Renal cortex interstitium (tissue), 15 donors: ENCODE measurements around the gene KLHL35. TPM values are rescaled to one million over a fixed set of nuclear protein-coding genes. Genes with fewer than 3 reads are reported as not detected.

Experiments
- DNase-seq, 11 donors: peaks; one replicate each; pipeline ENCODE4 v3.0.0-alpha.2; 2013; ENCODE audit warnings: low read depth in 9 of 11, low spot score in 4 of 11; ENCODE audit errors: extremely low read depth in 1 of 11
- long read RNA-seq, 16 experiments: transcript quantifications; one replicate each; lab custom pipeline, GENCODE V29; 2026
- polyA plus RNA-seq, 3 donors: library from polyadenylated mRNA; unstranded; fragments of 120-200 nt; gene quantifications; one replicate each; pipeline ENCODE4 v1.2.1, GENCODE V29; 2013; ENCODE audit not compliant: insufficient read length in 3 of 3

Gene KLHL35, protein sequence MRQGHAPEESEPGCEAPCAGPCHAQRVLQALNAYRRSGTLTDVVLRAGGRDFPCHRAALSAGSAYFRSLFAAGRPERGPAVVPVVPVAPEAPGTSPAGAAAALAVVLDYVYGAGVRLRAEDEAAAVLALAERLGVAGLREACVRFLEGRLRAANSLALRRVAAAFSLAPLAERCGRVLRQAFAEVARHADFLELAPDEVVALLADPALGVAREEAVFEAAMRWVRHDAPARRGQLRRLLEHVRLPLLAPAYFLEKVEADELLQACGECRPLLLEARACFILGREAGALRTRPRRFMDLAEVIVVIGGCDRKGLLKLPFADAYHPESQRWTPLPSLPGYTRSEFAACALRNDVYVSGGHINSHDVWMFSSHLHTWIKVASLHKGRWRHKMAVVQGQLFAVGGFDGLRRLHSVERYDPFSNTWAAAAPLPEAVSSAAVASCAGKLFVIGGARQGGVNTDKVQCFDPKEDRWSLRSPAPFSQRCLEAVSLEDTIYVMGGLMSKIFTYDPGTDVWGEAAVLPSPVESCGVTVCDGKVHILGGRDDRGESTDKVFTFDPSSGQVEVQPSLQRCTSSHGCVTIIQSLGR
- polyA plus RNA-seq = under 1 TPM; 0.46 to 0.68 (median 0.47) TPM
- long read RNA-seq, donor 1 = 0 reads
- long read RNA-seq, donor 2 = 0 reads
- long read RNA-seq, donor 3, partial matches to known transcripts = 0 of 1 reads
- long read RNA-seq, donor 3, other reads (novel, unspliced or antisense) = 0 of 1 reads
- long read RNA-seq, donor 4 = 0 reads
- long read RNA-seq, donor 5 = 0 reads
- long read RNA-seq, donor 6 = 0 reads
- long read RNA-seq, donor 7, partial matches to known transcripts = 0 of 1 reads
- long read RNA-seq, donor 7, other reads (novel, unspliced or antisense) = 0 of 1 reads
- long read RNA-seq, donor 8, partial matches to known transcripts = 0 of 1 reads
- long read RNA-seq, donor 8, other reads (novel, unspliced or antisense) = 0 of 1 reads
- long read RNA-seq, donor 9 = 0 reads
- long read RNA-seq, donor 10, partial matches to known transcripts = 0 of 1 reads
- long read RNA-seq, donor 10, other reads (novel, unspliced or antisense) = 0 of 1 reads
- long read RNA-seq, donor 11 = 0 reads
- long read RNA-seq, donor 12, partial matches to known transcripts = 0 of 1 reads
- long read RNA-seq, donor 12, other reads (novel, unspliced or antisense) = 0 of 1 reads
- long read RNA-seq, donor 13 = 0 reads
- long read RNA-seq, donor 14 = 0 reads
- long read RNA-seq, donor 15 = 0 reads
- long read RNA-seq, donor 16 = 0 reads

DNA sequence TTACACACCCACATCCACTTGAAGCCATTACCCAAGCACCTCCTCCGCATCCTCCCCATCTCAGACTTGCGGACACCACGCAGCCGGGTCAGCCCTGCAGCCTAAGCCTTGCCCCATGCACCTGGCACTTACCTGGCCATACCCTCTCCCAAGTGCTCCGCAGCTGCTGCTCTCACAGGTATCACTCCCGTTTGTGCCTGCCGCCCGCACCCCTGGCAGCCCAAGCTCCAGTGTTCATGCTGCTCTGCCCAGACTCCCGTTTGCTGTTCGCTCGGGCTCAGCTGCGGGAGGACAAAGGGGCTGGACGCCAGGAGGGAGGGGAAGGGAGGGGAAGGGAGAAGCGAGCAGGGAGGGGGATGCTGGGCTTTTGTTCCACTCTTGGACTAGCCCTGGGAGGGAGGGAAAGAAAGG is at the start of gene KLHL35:
KLHL35 (minus strand) TSS at position 293 of the 411 bp plus-strand sequence. CDS start 2,574 bp downstream, outside the sequence.
- no peak for DNase-seq

DNA sequence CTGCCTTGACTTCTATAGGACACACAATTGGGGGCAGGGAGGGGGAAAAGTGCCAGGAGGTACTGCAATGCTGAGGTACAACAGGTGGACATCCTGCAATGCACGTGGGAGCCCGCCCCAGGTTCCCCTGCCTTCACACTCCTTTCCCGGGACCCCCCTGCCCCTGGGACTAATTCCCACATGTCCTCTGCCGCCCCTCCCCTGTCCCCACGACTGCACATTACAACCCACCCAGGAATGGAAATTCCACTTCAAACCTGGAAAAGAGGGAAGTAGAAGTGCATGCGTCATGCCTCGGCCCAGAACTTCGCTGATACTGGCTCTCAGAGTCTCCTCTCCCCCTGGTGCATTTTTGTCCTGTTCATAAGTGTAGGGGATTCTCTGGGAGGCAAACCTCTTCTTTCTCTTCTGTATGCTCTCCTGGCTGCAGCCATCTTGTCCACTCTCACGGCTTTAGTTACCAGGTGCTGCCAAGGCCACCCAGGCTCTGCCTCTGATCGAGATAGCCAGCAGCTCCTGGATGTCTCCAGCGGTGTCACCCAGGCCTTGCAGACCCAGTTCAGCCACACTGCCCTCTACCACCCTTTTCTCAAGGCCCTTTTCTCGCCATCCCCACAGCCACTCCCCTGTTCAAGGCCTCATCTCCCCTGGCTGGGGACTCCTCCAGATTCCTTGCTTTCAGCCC is 49.1 kb upstream of the KLHL35 start:
- no peak for DNase-seq

DNA sequence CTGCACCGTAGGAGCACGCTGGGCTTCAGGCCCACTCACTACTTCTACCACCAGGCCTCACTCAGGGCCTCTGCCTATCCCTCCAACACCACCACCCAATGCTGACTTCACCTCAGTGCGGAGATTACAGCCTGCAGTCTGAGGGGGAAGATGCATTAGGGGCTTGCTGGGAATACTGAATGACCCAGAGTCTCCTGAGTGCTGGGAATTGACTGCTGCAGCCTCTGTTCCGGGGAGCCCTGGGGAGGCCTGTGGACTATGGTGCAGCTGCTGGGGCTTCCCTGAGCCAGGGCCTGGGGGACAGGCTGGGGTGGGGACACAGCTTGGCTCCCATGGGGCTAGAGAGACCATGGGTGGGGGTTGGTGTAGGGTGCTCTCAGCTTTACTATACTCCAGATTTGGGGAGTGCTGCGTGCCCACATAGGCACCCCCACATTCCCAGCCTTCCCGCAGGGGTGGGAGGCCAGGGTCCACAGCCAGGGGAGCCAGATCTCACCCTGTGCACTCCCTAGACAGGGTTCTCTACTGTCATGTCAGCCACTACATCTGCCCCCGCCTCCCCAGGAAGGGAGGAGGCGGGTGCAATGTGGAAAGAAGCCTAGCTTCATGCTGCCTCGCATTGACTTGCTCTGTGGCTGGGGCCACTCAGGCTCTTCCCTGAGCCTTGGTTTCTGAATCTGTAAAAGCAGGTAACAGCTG is 48.4 kb upstream of the KLHL35 start:
- no peak for DNase-seq

DNA sequence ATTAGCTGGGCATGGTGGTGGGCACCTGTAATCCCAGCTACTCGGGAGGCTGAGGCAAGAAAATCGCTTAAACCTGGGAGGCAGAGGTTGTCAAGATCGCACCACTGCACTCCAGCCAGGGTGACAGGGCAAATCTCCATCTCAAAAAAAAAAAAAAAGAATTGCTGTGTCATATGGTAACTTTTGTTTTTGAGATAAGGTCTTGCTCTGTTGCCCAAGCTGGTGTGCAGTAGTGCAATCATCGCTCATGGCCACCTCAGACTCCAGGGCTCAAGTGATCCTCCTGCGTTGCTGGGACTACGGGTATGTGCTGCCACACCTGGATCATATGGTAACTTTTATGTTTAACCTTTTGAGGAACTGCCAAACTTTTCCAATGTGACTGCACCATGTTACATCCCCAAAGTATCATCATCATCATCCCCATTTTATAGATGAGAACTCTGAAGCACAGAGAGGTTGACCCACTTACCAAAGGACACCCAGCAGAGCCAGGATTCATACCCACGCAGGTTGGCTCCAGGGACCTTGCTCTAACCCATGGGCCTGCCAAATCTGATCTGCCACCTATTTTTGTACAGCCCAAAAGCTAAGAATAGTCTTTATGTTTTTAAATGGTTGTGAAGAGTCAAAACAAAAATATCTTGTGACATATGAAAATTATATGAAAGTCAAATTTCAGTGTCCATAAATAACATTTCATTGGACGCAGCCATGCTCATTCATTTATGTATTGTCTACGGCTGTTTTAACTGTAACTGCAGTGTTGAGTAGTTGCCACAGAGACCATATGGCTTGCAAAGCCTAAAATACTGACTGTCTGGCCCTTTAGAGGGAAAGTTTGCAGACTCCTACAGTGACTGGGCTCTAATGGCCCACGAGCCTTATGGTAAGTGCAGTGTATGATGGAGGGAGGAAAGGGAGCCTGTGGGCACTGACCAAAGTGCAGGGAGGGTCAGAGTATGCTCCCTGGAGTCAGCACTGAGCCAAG is 47.5 kb upstream of the KLHL35 start:
- DNase-seq = no peak

DNA sequence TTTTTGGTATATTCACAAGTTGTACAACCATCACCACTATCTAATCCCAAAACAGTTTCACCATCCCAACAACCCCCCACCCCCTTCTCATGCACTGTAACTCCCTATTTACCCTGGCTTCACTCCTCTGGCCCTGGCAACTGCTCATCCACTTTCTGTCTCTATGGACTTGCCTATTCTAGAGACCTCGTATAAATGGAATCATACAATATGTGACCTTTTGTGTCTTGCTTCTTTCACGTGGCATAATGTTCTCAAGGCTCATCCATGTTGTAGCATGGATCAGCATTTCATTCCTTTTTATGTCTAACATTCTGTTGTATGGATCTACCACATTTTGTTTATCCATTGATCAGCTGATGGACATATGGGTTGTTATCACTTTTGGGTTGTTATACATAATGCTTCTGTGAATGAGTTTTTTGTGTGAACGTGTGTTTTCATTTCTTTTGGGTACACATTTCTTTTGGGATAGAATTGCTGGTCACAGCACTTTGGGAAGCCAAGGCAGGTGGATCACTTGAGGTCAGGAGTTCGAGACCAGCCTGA is 46.7 kb upstream of the KLHL35 start:
- DNase-seq = no peak

DNA sequence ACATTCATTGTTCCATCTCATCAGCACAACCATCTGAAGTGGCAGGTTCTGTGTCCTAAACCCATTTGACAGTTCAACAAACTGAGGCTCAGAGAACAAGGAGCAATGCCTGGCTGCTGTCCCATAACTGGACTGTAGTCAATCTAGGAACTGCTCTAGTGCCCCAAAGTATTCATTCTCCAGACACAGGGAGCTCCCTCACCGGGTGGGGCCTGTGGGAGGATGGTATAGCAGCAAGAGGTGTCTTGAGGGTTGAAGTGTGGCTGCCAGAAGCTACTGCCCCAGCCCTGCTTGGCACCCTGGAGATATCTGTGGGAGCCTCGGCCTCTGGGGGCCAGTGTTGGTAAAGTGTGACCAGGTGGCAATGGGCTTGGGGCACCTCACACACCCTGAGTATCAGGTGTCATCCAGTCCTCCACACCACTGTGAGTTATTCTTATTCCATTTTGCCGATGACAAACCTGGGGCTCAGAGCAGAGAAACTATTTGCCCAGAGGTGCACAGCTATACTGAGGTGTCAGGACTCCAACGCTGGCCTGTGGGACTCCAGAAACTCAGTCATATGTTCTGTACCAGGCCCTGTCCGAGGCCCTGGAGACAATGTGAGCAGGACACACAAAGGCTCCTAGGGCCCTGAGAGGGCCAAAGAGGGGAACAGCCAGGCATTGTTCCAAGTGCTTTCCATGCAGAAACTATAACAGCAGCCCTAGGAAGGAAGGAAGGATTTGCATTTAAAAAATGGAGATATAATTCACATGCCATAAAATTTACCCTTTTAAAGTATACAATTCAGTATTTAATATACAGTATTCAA is 46.0 kb upstream of the KLHL35 start:
- DNase-seq = no peak

DNA sequence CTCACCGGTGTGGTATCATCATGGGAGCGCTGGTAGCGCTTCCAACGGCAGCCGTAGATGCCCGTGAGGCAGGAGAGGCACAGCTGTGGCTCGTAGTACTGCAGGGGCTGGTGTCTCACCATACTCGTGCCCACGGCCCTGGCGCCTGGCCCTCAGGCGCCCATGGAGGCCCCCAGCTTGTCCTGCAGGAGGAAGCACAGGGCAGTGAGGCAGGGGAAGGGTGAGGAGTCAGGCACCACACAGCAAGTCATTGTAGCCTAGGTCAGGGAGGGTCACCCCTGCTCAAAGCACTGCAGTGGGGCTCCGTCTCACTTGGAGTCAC is 44.6 kb upstream of the KLHL35 start:
- no peak for DNase-seq

DNA sequence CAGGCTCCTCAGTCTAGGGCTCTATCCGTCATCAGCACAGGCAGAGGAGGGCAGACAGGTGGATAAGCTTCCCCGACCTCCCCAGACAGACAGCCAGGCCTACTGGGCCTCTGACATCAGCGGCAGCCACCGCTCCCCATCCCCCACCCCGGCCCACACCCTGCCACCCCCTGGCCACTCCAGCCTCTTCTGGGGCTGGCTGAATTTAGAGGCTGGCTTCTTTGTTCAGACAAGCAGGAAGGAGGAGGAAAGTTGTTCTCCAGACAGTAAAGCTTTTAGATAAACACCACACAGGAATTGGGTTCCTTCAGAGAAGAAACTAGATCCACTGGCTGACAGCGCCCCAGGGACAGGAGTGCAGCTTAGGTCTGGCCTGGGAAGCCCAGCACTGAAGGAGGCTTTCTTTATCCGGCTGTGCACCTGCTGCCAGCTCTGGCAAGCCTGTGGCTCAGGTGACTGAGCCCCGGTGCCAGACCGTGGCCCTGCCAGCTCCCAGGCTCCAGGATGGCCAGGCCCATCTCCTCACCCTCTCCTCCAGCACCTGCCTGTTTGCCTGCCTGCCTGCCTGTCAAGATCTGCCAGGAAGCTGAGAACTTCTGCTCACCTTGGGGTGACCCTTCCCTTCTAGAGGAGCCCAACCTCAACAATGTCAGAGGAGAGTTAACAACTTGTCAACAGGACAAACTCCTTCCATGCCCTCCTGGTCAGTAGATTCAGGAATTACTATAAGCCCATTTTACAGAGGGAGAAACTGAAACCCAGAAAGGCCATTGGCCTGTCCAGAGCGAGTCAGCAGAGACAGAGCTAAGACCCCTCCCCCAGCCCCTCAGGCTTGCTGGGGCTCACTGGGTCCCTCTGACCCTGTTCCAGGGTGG is 44.0 kb upstream of the KLHL35 start:
- DNase-seq = no peak

DNA sequence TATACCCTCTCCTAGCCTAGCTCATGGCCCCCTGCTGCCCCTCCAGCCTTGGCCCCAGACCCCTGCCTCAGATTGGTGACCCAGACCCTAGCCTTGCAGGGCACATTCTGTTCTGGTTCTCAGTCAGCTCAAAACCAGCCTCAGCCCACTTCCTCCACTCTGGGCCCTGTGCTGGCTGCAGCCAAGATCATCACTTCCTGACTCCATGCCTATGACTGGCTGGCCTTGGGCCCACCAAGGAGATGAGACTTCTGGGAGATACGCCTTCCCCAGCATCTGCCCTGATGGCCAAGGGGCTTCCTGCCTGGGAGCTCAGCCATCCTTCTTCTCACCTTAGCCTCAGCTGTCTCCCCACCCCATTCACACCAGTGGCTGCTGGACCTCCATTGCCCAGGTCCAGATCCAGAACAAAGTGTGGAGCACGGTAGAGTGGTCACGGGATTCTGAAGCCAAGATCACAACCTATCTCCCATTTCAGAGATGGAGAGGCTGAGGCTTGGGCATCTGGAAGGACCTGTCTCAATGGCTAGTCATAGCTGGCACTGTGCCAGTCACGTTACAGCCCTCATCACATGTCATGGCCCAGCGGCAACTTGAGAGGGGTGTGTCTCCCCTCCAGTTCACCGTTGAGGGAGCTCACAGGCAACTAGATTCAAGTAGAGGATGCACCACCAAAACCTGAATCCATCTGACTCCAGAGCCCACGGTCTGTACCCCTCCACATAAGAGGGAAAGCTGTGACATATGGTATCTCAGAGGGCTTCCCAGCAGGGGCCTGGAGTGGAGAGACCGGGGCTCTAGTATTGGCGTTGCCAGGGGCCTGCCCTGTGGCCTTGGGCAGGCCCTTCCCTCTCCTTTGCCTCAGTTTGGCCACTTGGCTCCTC is 43.0 kb upstream of the KLHL35 start:
- no peak for DNase-seq

DNA sequence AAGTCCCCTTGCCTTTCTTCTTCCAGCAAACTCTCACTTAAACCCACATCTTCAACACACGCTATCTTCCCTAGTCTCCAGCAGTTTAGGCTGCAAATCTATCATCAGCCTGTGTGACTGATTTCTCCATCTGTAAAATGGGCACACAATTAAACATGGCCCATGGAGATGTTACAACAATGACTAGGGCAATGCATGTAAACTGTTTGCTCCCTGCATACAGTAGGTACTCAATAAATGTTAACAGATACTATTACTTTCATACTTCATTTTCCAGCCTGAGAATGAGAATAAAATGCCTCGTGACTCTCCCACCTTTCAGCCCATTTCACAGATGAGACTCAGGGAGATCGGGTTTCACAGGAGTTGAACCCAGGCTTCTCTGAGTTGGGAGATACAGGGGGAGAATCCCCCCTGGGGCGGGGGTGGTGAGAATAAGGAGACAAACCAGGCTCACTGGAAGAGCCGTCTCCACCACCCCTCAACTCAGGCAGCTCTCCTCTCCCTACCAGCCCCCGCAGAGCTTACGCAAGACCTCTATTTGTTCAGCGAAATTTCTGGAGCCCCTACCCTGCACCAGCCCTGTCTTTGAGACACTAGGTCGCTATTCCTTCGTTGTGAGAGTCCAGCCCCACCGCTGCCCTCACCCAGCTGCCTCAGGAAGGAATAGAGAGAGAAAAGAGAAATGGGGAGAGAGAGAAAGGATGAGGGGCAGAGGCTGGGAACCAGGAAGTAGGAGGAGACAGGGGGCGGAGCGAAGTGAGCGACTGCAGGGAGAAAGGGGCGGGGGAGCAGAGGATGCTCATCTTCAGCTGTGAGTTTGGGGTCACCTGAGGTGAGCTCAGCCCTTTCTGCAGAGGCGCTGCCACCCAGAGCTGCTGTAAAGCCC is 42.1 kb upstream of the KLHL35 start:
- peak in 3 of 11 donors; percentile 32 to 52 (median 43) for DNase-seq

DNA sequence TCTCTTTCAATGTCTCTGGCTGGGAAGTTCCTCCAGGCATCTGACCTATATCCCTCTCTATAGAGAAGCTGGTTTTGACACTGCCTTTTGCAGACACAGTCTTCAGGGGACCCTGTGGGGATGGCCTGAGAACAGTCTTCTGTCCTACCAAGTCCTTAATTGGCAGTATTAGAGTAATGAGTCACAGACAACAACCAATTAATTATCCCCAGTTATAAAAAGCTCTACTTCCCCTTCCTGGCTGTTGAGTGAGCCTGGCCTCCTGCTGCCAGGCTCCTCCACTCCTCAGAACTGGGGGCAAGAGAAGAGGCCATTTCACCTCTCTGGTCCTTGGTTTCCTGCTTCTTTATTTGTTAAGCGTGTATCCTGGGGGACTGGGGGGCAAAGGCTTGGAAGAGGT is 41.2 kb upstream of the KLHL35 start:
- no peak for DNase-seq

DNA sequence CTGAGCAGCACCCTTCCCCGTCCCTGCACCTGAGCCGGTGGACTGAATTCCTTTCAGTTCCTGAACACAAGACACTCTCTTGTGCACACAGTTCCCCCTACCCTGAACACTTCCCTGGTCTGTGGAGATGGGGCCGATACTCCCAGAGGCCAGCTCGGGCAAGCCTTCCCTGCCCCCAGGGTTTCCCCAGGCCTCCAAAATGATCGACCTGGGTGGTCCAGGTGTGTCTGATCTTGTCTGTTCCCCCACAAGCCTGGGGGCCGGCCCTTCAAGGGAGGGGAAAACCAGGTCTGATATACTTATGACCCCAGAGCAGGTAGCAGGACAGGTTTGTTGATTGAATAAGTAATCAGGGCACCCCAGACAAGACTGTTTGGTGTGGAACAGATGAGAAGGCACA is 40.7 kb upstream of the KLHL35 start:
- DNase-seq = no peak

DNA sequence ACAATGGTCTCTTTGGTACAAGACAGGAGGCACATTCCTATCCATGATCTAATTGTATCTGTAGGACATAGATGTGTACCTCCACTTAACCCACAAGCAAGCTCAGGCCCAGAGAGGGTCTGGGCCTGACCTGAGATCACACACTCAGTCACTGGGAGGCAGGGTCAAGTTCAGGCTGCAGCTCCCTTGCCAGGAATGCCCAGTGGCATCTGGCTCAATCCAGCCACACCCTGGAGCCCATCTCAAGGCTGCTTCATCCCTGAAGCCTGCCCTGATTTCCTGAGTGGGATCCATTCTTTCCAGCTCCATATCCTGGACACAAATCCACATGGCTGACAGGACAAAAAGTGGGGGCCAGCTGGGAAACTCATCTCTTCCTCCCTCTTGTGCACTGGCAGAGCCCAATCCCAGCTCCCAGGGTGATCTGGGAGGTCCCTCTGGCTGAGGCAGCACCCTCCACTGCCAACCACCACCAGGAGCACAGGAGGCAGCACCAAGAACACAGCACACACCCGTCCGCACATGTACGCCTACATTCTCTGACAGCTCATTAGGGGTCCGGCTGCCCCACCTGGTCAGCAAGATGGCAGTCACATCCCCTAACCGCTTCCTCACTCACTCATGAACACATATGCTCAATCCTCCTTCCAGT is 39.2 kb upstream of the KLHL35 start:
- no peak for DNase-seq
